HG03558 (cell line): ENCODE measurements around the gene MATK.
"Not testable (repeated sequence)": the region's sequence is repeated elsewhere in the genome, so short reads cannot be mapped to it uniquely, and the experiment has no call there.

ENCODE experiments used
- ATAC-seq: cut with Tn5 transposase; IDR thresholded peaks from one replicate; pipeline ENCODE4 v1.9.1; 2021; ENCODE audit warnings: moderate number of reproducible peaks; ENCODE audit not compliant: unreplicated experiment; ENCODE audit errors: extremely low read depth

Gene MATK

DNA sequence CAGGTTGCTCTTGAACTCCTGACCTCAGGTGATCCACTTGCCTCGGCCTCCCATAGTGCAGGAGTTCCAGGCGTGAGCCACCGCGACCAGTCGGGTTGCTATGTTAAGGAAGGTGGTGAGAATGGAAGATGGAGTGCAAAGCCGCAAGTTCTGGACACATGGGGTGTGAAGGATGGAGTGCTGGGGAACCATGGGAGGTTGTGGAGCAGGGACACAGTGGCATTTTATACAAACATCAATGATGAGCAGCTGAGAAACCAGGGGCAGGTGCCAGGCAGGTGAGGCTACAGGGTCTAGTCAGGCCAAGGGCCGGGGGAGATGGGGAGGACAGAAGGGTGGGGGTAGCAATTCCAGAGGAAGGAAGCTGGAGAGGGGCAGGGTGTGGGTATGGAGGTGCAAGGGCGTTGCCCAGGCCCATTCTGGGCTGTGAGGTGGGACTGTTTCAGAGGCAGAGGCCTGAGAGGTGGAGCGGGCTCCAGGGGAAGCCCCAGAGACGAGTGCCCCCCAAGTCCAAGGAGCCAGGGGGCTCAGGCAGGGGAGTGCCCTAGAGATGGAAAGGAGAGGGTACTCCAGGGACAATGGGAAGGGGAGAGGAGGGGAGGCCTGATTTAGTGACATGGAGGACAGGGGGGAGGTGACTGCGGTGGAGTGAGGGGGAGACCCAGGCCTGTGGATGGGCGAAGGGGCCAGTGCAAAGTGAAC, 12.2 kb downstream of the MATK start:
- no peak for ATAC-seq

GRCh38 chr19:3771906-3772455, 14.2 kb downstream of the MATK start, which contains the start of gene RAX2:
RAX2 (minus strand) TSS chr19:3772228; CDS start chr19:3771742, 486 bp downstream.
- ATAC-seq: no peak

- no peak for ATAC-seq
Observed at GRCh38 chr19:3771000-3771905, 14.9 kb downstream of the MATK start.

DNA sequence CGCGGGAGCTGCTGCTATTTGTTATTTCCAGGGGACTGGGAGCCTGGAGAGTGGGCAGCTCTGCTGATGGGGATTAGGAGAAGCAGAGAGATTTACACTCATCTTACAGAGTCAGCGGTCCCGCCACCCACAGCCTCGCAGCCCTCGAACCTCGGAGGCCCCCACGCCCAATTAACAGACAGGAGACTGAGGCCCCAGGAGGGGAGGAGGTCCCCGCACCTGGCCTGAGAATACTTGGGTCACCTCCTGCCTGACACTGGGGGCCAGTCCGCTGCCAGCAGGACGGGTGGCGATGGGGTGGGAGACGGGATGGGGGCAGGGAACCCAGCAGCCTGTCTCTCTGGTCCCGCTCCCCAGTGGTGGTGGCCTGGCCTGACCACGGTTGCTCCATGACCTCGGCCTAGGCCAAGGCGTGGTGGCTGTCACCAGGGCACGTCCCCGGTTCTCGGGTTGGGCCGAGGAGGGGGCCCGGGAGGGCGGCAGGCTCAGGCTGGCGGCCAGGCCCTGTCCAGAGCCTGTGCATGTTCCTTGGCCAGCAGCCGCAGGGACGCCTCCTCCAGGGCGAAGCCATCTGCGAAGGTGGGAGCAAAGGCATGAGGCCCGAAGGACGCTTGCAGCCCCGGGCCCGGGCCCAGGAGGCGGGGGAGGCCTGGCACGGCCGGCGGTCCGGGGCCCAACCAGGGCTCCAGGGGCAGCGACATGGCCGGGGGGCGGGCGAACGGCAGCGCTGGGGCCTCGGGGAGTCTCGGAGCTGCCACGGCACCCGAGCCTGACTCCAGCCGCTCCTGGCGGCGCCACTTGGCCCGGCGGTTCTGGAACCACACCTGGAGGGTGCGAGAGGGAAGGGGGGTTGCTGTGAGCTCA, 15.8 kb downstream of the MATK start:
- no peak for ATAC-seq

GRCh38 chr19:3769494-3769893, 16.7 kb downstream of the MATK start:
- ATAC-seq: no peak

DNA sequence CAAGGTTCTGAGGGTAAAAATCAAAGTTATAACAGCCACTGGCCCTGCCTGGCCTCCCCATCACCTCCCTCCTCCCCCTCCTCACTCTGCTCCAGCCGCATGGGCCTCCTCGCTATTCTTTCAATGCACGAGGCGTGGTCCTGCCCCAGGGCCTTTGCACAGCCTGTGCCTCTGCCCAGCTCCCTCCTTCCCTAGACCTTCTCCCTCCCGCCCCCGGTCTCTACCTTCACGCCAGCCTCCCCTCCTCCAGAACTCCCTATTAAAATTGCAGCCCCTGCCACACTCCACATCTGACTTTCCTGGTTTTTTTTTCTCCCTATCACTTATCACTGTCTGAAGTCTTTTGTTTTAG, 17.5 kb downstream of the MATK start:
- ATAC-seq: no peak

- no peak for ATAC-seq
Observed at GRCh38 chr19:3768015-3768747, 18.0 kb downstream of the MATK start.

DNA sequence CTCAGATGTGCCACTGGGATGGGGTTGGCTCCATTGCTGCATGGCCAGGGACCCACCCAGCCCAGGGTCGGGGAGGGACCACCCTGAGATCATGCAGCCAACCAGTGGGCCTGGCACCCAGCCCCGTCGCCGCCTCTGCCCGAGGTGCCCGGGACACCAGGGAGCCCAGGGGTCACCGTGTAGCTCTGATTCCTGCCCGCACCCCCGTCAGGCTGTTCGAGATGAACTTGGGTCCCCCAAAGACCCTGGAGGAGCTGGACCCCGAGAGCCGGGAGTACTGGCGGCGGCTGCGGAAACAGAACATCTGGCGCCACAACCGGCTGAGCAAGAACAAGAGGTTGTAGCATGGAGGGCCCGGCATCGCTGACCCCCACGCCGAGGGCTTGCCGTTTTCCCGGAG, 19.1 kb downstream of the MATK start:
- no peak for ATAC-seq

- no peak for ATAC-seq
Observed at GRCh38 chr19:3766520-3766919, 19.7 kb downstream of the MATK start.

- ATAC-seq: not testable (repeated sequence)
Observed at GRCh38 chr19:3765757-3766156, 20.4 kb downstream of the MATK start.

- no peak for ATAC-seq
Observed at GRCh38 chr19:3765121-3765520, 21.1 kb downstream of the MATK start.

GRCh38 chr19:3762501-3763459, 23.4 kb downstream of the MATK start, which contains the start of gene MRPL54:
MRPL54 (plus strand) TSS chr19:3762682; CDS start chr19:3762701, 19 bp downstream.
- ATAC-seq: peak; percentile 34

DNA sequence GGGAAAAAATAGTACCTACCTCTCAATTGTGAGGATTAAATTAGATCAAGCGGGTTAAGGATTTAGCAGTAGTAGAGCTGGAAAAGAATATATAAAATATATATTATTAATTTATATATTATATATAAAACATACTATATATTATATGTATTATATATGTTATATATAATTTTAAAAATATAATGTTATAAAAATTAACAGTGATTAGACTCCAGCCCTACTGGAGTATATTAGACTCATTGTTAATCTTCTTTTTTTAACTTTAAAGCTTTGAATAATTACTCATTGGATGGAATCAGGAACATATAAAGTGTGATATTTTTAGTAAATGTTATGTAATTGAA, 24.1 kb downstream of the MATK start:
- no peak for ATAC-seq

DNA sequence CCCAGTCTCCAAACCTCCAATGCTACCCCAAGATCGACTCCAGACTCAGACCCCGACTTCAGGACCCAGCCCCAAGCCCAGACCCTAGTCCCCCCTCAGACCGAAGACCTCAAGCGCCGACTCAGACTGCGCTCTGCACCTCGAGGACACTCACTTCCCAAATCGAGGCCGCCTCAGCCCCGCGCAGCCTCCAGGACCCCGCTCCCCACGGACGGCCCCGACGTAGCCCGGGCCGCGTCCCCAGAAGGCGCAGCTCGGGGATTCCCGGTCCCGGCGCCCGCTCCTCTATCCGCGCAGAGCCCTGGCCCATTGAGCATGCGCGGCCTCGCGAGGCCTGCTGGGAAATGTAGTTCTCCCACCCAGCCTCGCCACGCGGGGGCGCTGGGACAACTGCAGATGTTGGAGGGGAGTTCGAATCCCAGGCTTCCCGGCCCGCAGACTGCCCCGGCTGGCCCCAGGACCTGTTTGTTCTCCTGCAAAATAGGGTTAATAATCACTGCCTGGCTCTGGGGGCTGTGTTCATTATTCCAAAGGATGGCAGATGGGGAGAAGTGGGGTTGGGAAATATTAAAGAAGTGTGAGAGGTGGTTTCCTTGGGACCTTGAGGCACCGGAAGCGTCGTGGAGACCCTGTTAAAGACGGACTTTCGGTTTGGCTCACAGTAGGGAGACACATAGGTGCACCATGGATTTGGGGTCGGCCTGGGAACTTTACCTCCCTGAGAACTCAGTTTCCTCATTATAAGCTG, 24.6 kb downstream of the MATK start, which contains the start of gene APBA3:
TSS of gene APBA3 (minus strand) at position 311 of the 748 bp plus-strand sequence. CDS start 1,428 bp downstream, outside the sequence.
- peak; percentile 31 for ATAC-seq

DNA sequence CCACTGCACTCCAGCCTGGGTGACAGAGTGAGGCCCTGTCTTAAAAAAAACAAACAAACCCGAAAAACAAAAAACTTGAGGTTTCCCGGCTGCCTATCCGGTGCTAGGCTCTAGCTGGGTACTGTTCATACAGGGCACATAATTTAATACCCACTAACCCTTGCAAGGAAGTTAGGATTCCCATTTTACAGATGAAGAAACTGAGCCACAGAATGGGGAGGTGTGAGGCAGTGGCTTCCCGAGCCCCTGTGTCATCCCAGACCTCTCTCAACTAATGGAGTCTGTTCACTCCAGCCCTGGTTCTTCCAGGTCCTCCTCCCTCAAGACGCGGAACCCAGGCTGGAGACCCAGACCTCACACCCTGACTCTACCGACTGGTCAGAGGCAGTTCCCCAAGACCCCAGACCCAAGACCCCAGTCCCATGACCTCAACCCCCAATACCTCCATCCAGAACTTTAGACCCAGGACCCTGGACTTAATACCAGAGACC, 25.3 kb downstream of the MATK start:
- ATAC-seq: no peak

DNA sequence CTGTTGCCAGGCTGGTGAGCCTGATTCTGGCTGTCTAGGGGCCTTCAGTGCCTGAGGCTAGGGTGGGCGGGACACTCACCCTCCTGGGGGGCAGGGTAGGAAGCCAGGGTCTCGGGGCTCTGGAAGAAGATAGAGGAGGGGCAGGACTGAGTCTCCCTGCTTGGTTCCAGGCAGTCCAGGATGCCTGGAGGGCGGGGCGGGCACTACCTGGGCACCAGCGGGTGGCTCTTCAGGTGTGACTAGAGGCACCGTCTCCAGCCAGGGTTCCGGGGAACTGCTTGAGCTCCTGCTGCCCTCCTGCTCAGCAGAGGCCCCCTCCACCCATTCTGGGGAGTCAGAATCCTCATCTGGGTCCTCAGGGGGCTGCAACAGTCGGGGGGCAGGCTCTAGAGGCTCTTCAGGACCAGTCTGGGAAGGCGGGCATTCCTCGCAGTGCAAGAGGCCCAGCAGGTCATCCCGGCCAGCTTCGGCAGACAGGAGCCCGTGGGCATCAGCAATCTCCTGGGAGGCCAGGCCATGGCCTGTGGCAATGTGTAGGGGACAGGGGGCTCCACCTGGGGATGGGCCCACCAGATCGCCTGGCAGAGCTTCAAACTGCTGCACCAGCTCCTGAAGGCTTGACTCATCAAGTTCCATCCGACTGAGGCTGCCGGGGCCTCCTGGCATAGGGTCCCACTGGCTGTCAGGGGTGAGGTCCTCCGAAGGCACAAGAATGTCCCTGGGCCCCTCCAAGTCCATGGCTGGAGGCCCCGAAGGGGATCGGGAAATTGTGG, 26.5 kb downstream of the MATK start:
- no peak for ATAC-seq

DNA sequence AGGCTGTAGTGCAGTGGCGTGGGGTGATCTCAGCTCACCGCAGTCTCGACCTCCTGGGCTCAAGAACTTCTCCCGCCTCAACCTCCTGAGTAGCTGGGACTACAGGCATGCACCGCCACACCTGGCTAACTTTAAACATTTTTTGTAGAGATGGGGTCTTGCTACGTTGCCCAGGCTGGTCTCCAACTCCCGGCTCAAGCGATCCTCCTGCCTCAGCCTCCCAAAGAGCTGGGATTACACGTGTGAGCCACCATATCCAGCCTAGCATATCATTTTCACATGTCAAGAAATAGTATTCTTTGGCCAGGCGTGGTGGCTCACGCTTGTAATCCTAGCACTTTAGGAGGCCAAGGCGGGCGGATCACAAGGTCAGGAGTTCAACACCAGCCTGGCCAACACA, 27.9 kb downstream of the MATK start:
- ATAC-seq: not testable (repeated sequence)
